HG03280 (cell line): Measurements from ENCODE around the gene SCLY.
"Not testable (repeated sequence)": the region's sequence is repeated elsewhere in the genome, so short reads cannot be mapped to it uniquely, and the experiment has no call there.

ENCODE experiments used
- ATAC-seq: cut with Tn5 transposase; IDR thresholded peaks from one replicate; pipeline ENCODE4 v1.9.1; 2021; ENCODE audit warnings: mild to moderate bottlenecking, moderate library complexity; ENCODE audit not compliant: unreplicated experiment

SCLY gene, protein sequence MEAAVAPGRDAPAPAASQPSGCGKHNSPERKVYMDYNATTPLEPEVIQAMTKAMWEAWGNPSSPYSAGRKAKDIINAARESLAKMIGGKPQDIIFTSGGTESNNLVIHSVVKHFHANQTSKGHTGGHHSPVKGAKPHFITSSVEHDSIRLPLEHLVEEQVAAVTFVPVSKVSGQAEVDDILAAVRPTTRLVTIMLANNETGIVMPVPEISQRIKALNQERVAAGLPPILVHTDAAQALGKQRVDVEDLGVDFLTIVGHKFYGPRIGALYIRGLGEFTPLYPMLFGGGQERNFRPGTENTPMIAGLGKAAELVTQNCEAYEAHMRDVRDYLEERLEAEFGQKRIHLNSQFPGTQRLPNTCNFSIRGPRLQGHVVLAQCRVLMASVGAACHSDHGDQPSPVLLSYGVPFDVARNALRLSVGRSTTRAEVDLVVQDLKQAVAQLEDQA

DNA sequence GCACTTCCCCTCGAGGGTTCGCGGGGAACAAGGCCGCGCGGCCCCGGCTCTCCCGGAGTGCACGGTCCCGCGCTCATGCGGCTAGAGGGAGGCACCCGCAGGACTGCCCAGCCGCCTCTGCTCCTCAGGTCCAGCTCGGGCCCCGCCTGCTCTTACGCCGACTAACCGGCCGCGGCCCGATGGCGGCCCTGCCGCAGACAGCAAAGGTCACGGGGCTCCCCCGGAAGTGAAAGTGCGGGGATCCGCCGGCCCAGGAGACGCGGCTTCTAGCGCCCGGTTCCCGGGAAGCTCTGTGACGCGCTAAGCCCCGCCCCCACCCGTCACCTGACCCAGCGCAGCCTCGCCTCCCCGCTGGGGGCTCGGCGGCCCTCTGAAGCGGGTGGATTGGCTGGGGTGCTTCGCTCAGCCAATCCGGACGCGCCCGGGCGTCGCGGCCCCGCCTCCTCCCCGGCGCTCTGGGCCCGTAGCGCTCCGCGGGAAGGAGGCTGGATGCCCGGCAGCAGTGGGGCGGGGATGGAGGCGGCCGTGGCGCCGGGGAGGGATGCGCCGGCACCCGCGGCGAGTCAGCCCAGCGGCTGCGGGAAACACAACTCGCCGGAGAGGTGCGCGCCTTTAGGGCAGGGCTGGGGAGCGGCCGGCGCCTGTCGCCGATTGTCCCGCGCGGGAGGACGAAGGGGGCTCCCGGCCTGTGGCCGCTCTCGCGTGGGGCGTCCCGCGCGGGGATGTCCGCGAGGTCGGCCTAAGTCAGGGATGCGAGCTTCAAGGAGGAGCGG, at the start of gene SCLY:
TSS of gene SCLY (plus strand) at position 460 of the 773 bp plus-strand sequence. CDS start at position 514, 54 bp downstream.
- ATAC-seq = peak; percentile 96

DNA sequence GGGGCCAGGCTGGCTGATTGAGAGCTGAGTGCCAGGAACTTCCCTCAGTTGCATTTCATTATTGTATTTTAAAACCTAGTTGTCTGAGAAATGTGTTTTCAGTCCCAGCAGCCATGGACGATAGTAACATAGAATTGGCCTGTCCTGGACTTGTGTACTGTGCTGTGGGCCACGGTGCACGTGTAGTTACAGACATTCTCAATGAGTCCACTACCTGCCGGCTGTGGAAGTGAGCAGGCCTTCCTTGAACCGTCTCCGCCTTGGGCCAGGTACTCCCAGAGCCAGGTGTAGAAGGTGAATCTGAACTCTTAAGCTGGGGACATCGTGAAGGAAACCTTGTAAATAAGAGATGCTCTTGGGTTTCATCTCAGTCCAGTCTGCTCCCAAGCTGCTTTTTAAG, 47.0 kb upstream of the SCLY start:
- ATAC-seq = no peak

- ATAC-seq = no peak
Measured at GRCh38 chr2:238015705-238016104, 45.1 kb upstream of the SCLY start.

DNA sequence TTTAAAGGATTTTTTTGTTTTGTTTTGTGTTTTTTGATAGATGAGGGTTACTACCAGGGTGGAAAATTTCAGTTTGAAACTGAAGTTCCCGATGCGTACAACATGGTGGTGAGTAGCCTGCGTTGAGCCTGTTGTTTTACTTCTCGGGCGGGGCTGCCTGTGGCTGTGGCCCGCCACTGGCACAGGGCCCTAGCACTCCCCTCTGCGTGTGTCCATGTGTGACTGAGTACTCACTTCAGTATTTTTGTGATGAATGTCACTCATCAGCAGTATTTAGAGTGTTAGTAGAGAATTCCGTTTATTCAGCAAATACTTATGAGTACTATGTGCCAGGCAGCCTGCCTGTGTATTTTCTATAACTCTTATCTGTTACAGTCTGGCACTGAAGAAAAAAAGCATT, 44.3 kb upstream of the SCLY start:
- no peak for ATAC-seq

- ATAC-seq = no peak
Measured at GRCh38 chr2:238019962-238020361, 40.8 kb upstream of the SCLY start.

GRCh38 chr2:238020816-238021215, 40.0 kb upstream of the SCLY start:
- no peak for ATAC-seq

GRCh38 chr2:238021327-238021726, 39.5 kb upstream of the SCLY start:
- ATAC-seq = no peak

DNA sequence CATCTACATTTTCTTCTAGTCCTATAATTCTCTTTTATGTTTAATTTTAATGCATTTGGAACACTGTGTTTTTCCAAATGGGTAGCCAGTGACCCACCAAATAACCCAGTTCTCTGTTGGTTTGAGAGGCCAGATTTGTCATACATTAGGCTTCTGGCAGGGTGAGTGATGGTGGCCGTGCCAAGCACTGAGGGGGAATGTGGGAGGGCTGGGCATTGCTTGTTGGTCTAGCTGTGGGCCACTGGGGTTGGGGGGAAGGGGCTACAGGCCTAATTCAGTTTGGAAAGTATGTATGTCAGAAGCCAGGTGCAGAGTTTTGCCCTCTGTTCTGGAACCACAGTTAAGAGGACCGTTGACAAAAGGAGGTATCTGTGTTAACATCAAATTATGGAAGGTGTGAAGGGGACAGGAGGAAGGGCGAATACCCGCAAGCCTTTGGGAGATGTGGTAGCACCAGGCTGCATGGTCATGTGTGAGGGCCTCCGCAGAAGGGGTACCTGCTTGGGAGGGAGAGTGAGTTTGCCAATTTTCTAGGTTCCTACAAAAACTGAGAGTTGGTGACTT, 38.1 kb upstream of the SCLY start:
- no peak for ATAC-seq

GRCh38 chr2:238023608-238024007, 37.2 kb upstream of the SCLY start:
- no peak for ATAC-seq

- ATAC-seq = no peak
Measured at GRCh38 chr2:238024986-238025385, 35.8 kb upstream of the SCLY start.

- no peak for ATAC-seq
Measured at GRCh38 chr2:238025741-238026360, 35.0 kb upstream of the SCLY start.

DNA sequence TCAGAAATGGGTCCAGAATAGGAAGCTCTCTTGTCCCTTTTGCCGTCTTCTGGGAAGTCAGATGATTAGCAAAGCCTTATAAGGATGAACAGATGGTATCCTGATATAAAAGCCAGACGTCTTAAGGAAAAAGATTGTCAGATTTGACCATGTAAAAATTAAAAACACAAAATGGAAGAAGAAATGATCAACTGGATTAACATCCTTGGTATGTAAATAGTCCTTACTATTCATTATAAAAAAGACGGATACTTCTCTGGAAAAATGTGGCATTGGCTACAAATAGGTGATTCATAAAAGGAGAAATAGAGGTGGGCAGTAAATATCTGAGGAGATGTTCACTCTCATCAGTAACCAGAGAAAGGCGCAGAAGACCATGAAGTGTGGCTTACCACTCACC, 33.7 kb upstream of the SCLY start:
- no peak for ATAC-seq

GRCh38 chr2:238027591-238028415, 33.0 kb upstream of the SCLY start:
- ATAC-seq = no peak

DNA sequence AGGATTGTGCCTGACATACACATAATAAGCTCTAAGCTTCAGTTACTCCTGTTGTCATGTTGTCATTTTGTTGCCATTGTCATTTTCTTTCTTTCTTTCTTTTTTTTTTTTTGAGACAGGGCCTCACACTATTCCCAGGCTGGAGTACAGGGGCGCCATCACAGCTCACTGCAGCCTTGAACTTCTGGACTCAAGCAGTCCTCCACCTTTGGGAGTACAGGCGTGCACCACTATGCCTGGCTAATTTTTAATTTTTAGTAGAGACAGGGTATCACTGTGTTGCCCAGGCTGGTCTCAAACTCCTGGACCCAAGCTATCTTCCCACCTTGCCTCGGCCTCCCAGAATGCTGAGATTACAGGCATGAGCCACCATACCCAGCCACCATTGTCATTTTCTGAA, 30.9 kb upstream of the SCLY start:
- no peak for ATAC-seq

GRCh38 chr2:238030422-238031155, 30.2 kb upstream of the SCLY start:
- no peak for ATAC-seq

GRCh38 chr2:238031751-238032150, 29.1 kb upstream of the SCLY start:
- ATAC-seq = no peak

DNA sequence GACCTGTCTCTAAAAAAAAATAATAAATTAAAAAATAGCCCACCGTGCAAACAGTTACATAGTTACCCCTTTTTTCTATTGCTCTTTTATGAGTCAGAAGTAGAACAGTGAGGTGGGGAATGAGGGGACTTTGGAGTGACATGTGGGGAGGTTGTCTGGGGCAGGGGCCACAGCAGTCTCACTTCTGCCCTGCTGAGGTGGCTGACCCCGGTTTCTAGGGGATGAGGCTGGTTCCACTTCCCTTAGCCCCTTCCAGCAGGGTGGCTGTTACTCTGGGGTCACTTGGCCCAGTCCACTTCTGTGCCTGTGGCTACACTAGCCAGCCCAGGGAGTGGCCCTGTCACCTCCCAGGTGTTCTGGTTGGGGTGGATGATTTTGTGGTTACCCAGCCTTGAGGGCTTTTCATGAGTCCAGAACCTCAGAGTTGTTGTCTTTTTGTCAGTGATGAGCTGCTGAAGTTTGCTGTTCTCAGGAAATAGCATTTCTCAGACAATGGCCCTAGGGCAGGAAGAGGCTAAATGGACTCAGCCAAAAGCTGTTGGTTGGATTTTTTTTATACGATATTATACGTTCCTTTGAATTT, 28.0 kb upstream of the SCLY start:
- no peak for ATAC-seq

DNA sequence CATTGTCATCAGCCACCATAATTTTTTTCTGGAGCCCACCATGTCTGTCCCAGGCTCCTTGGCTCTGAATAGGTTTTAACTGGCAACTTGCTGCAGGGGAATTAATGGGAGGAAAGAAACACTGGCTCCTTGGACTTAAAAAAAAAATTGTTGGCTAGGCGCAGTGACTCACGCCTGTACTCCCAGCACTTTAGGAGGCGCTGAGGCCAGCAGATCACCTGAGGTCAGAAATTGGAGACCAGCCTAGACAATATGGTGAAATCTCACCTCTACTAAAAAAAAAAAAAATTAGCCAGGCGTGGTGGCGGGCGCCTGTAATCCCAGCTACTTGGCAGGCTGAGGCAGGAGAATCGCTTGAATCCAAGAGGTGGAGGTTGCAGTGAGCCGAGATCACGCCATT, 26.8 kb upstream of the SCLY start:
- ATAC-seq = not testable (repeated sequence)

- no peak for ATAC-seq
Measured at GRCh38 chr2:238038203-238038602, 22.6 kb upstream of the SCLY start.
